SU-DHL-6 (cell line): ENCODE results near the gene PKN1.

Source experiments
- H2AFZ ChIP-seq: fragments of 200-600 bp; sonication (generic); 2 replicates; pipeline ENCODE4 v1.6.1; 2014; ENCODE audit warnings: low read depth, mild to moderate bottlenecking, moderate library complexity, mixed read lengths, antibody characterized with exemption, low read length; ENCODE audit not compliant: severe bottlenecking
- H3F3A ChIP-seq: fragments of 200-600 bp; shearing (Covaris generic); 2 replicates; pipeline ENCODE4 v1.6.0; 2016; ENCODE audit warnings: antibody characterized with exemption, mild to moderate bottlenecking; ENCODE audit not compliant: insufficient read depth
- H3K27ac ChIP-seq: fragments of 200-600 bp; sonication (generic); 2 replicates; pipeline ENCODE4 v1.5.1; 2016; ENCODE audit warnings: low read depth, mild to moderate bottlenecking, low read length, moderate library complexity, mixed read lengths
- H3K27me3 ChIP-seq: fragments of 200-600 bp; sonication (generic), shearing (Covaris generic); 2 replicates; pipeline ENCODE4 v1.6.0; 2014; ENCODE audit warnings: mild to moderate bottlenecking, low read length
- H3K36me3 ChIP-seq: fragments of 200-600 bp; sonication (generic); 2 replicates; pipeline ENCODE4 v1.6.1; 2014; ENCODE audit warnings: mild to moderate bottlenecking, low read length, mixed read lengths
- H3K4me2 ChIP-seq: fragments of 300-600, 200-600 bp; shearing (Covaris generic), sonication (generic); 2 replicates; pipeline ENCODE4 v1.6.0; 2014; ENCODE audit warnings: low read length, low read depth, mild to moderate bottlenecking; ENCODE audit not compliant: poor library complexity, severe bottlenecking
- H3K4me3 ChIP-seq: fragments of 200-600 bp; sonication (generic); 2 replicates; pipeline ENCODE4 v1.5.1; 2014; ENCODE audit warnings: antibody characterized with exemption, low read length, mild to moderate bottlenecking, mixed read lengths; ENCODE audit not compliant: insufficient read depth, poor library complexity, severe bottlenecking
- H3K79me2 ChIP-seq: fragments of 200-600 bp; sonication (generic); 2 replicates; pipeline ENCODE4 v1.6.1; 2014; ENCODE audit warnings: mild to moderate bottlenecking, low read length, moderate library complexity; ENCODE audit not compliant: insufficient read depth
- H3K9ac ChIP-seq: fragments of 200-600 bp; sonication (generic); 2 replicates; pipeline ENCODE4 v1.7.0; 2014; ENCODE audit warnings: mild to moderate bottlenecking, low read length
- H3K9me2 ChIP-seq: fragments of 200-600 bp; sonication (generic); replicated peaks from 2 replicates; pipeline ENCODE4 v1.6.1; 2014; ENCODE audit warnings: low read length; ENCODE audit not compliant: insufficient read depth
- H3K9me3 ChIP-seq: fragments of 200-600 bp; sonication (generic); 2 replicates; pipeline ENCODE4 v1.6.1; 2014; ENCODE audit warnings: low read length, mixed read lengths; ENCODE audit not compliant: insufficient read depth
- H4K20me1 ChIP-seq: fragments of 200-600 bp; sonication (generic); 2 replicates; pipeline ENCODE4 v1.6.1; 2014; ENCODE audit warnings: low read depth, mild to moderate bottlenecking, antibody characterized with exemption, low read length, moderate library complexity, mixed read lengths
- CTCF ChIP-seq: fragments of 200-600 bp; sonication (generic); IDR thresholded peaks from one replicate; pipeline ENCODE4 v1.5.1; 2017; ENCODE audit warnings: antibody characterized with exemption, mild to moderate bottlenecking, low read length, moderate library complexity; ENCODE audit not compliant: insufficient read depth, poor library complexity, severe bottlenecking
- EZH2phosphoT487 ChIP-seq: fragments of 200-600 bp; sonication (generic), shearing (Covaris generic); conservative IDR thresholded peaks from 2 replicates; pipeline ENCODE4 v1.6.1; 2018; ENCODE audit warnings: mild to moderate bottlenecking, antibody characterized with exemption, low read length, moderate library complexity, mixed read lengths

Gene PKN1

GRCh38 chr19:14432791-14433553, at the start of gene PKN1:
TSS of gene PKN1 (plus strand) at chr19:14433306. CDS start at chr19:14433522, 216 bp downstream.
- H3K4me2 ChIP-seq, result peak within 1 kb of the TSS; percentile 78
- TF ChIP-seq EZH2phosphoT487, result no peak
- no peak for TF ChIP-seq CTCF
- H3F3A ChIP-seq, result 0 out of 2 replicates have a peak, but pooled peaks cover 5% of the 10 kb centered on the region
- H3K79me2 ChIP-seq, result peaks cover 41% of the 10 kb centered on the region
- no peaks in the 10 kb centered on the region for H4K20me1 ChIP-seq
- H3K27me3 ChIP-seq, result no peaks in the 10 kb centered on the region
- H3K9me2 ChIP-seq, result no peaks in the 10 kb centered on the region
- H3K9me3 ChIP-seq, result no peaks in the 10 kb centered on the region
- H2AFZ ChIP-seq, result peak within 1 kb of the TSS; percentile 74
- peak within 1 kb of the TSS; percentile 81 for H3K27ac ChIP-seq
- H3K36me3 ChIP-seq, result no peaks in the 10 kb centered on the region
- H3K4me3 ChIP-seq, result peak within 1 kb of the TSS; percentile 92
- peak within 1 kb of the TSS; percentile 93 for H3K9ac ChIP-seq

DNA sequence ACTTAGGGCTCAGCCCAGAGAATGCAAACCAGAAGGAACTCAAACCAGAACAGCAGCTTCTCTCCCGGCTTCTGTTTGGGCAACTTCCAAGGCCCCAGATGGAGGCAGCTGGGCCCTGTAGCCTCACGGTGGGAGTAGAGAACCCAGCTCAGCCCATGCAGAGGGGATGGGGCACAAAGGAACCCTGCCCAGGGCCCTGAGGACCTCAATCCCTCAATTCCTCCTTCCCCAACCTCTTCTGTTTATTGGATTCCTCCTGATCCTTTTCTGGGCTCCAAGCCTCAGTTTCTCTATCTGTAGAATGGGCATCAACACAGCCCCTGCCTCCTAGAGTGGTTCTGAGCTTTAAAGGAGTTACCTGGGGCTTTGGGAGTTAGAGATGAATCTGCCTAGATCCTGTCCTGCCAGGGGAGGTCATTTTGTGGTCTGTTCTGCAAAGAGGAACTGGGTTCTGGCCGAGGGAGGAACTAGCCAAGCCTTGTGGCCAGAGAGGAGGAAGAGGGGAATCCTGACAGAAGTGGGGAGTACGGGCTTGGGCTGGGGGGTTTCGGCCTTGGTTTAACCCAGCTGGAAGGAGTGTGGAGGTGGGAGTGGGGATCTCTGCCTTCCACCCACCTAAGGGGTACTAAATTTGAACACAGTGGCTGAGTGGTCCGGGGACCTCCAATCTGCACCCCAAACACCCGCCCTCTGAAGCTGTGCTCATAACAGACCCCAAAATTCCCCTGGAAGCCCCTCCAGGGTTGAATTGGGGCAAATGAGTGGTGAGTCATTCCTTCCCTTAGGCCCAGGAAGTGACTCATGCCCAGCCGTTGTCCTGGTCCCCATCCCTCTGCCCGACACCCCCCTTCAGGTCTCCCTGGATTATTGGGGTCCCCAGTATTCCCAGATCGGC, 49.2 kb upstream of the PKN1 start:
- Histone ChIP-seq H3K4me2 (no peak overlapping the region), H3K4me3 (no peak overlapping the region), H3K79me2 (no peaks in the 10 kb centered on the region), H3K36me3 (no peaks in the 10 kb centered on the region), H3K9me3 (no peaks in the 10 kb centered on the region), H3K27ac (no peak overlapping the region), H3F3A (no peaks in the 10 kb centered on the region), H3K9ac (no peak overlapping the region), H2AFZ (no peak overlapping the region), H3K27me3 (no peaks in the 10 kb centered on the region), H3K9me2 (no peaks in the 10 kb centered on the region), H4K20me1 (no peaks in the 10 kb centered on the region)
- TF ChIP-seq EZH2phosphoT487, result no peak
- TF ChIP-seq CTCF, result no peak

GRCh38 chr19:14385492-14385891, 47.6 kb upstream of the PKN1 start:
- Histone ChIP-seq H4K20me1 (no peaks in the 10 kb centered on the region), H3K27ac (no peak overlapping the region), H3K79me2 (no peaks in the 10 kb centered on the region), H3K27me3 (no peaks in the 10 kb centered on the region), H3K9me3 (no peaks in the 10 kb centered on the region), H2AFZ (no peak overlapping the region), H3F3A (no peaks in the 10 kb centered on the region), H3K4me2 (no peak overlapping the region), H3K36me3 (no peaks in the 10 kb centered on the region), H3K9ac (no peak overlapping the region), H3K4me3 (no peak overlapping the region), H3K9me2 (no peaks in the 10 kb centered on the region)
- TF ChIP-seq EZH2phosphoT487 (no peak), CTCF (no peak)
